ENCODE results near the gene TMPRSS11A.

The TMPRSS11A gene

GRCh38 chr4:67911141-67911540 is 52.2 kb downstream of the TMPRSS11A start:
- DNase-seq = no peak

GRCh38 chr4:67910585-67910905 is 52.7 kb downstream of the TMPRSS11A start:
- no peak for DNase-seq

GRCh38 chr4:67909905-67910584 is 53.2 kb downstream of the TMPRSS11A start:
- DNase-seq = no peak

GRCh38 chr4:67907650-67908049 is 55.6 kb downstream of the TMPRSS11A start:
- DNase-seq = no peak

GRCh38 chr4:67899096-67899495 is 64.2 kb downstream of the TMPRSS11A start:
- DNase-seq = no peak

GRCh38 chr4:67897686-67898085 is 65.6 kb downstream of the TMPRSS11A start:
- DNase-seq = no peak

- no peak for DNase-seq
Measured at GRCh38 chr4:67896421-67897065, 66.8 kb downstream of the TMPRSS11A start.

- DNase-seq = no peak
Measured at GRCh38 chr4:67894659-67895058, 68.6 kb downstream of the TMPRSS11A start.

- DNase-seq = no peak
Measured at GRCh38 chr4:67892905-67893304, 70.4 kb downstream of the TMPRSS11A start.

GRCh38 chr4:67892253-67892652 is 71.0 kb downstream of the TMPRSS11A start:
- DNase-seq = no peak

- no peak for DNase-seq
Measured at GRCh38 chr4:67891645-67892044, 71.6 kb downstream of the TMPRSS11A start.

- DNase-seq = no peak
Measured at GRCh38 chr4:67886281-67886680, 77.0 kb downstream of the TMPRSS11A start.

- DNase-seq = no peak
Measured at GRCh38 chr4:67885762-67886161, 77.5 kb downstream of the TMPRSS11A start.

- no peak for DNase-seq
Measured at GRCh38 chr4:67884701-67885100, 78.6 kb downstream of the TMPRSS11A start.

GRCh38 chr4:67883902-67884301 is 79.4 kb downstream of the TMPRSS11A start, which contains the start of gene TMPRSS11D:
TSS of gene TMPRSS11D (minus strand) at chr4:67884002. CDS start at chr4:67883933, 69 bp downstream.
- no peak for DNase-seq

- DNase-seq = no peak
Measured at GRCh38 chr4:67883458-67883857, 79.8 kb downstream of the TMPRSS11A start.

GRCh38 chr4:67880866-67881610 is 82.3 kb downstream of the TMPRSS11A start:
- no peak for DNase-seq

GRCh38 chr4:67879486-67879885 is 83.8 kb downstream of the TMPRSS11A start:
- no peak for DNase-seq

GRCh38 chr4:67877086-67877485 is 86.2 kb downstream of the TMPRSS11A start:
- no peak for DNase-seq

- DNase-seq = no peak
Measured at GRCh38 chr4:67874986-67875385, 88.3 kb downstream of the TMPRSS11A start.

- no peak for DNase-seq
Measured at GRCh38 chr4:67873116-67873515, 90.2 kb downstream of the TMPRSS11A start.

GRCh38 chr4:67871867-67872266 is 91.4 kb downstream of the TMPRSS11A start:
- peak; percentile 3 for DNase-seq

- DNase-seq = no peak
Measured at GRCh38 chr4:67869580-67870190, 93.6 kb downstream of the TMPRSS11A start.

- DNase-seq = no peak
Measured at GRCh38 chr4:67861513-67861912, 101.8 kb downstream of the TMPRSS11A start.

Measured in DMS153 (cell line).